CD4-positive, alpha-beta T cell treated with Interleukin-6 for 4 hours (primary cell): ENCODE data around the gene IST1.

ENCODE experiments used
- DNase-seq: peaks from one replicate; pipeline ENCODE4 v3.0.0-alpha.2; 2020; ENCODE audit warnings: mixed read lengths

IST1 gene

GRCh38 chr16:71920658-71921057, 25.3 kb downstream of the IST1 start:
- no peak for DNase-seq

GRCh38 chr16:71923941-71924690, 28.8 kb downstream of the IST1 start:
- no peak for DNase-seq

GRCh38 chr16:71924710-71925109, 29.4 kb downstream of the IST1 start:
- no peak for DNase-seq

GRCh38 chr16:71927383-71927782, 32.1 kb downstream of the IST1 start:
- peak; percentile 44 for DNase-seq

- no peak for DNase-seq
These were observed 32.5 kb downstream of the IST1 start for GRCh38 chr16:71927787-71928186.

GRCh38 chr16:71929048-71929447, 33.7 kb downstream of the IST1 start:
- DNase-seq: no peak

GRCh38 chr16:71930013-71930563, 34.8 kb downstream of the IST1 start:
- DNase-seq: no peak

GRCh38 chr16:71931001-71931400, 35.7 kb downstream of the IST1 start:
- no peak for DNase-seq

GRCh38 chr16:71931599-71931998, 36.3 kb downstream of the IST1 start:
- DNase-seq: no peak

- DNase-seq: no peak
These were observed 37.7 kb downstream of the IST1 start for GRCh38 chr16:71933017-71933416.

- no peak for DNase-seq
These were observed 38.8 kb downstream of the IST1 start for GRCh38 chr16:71933913-71934695.

- no peak for DNase-seq
These were observed 42.7 kb downstream of the IST1 start for GRCh38 chr16:71937868-71938510.

GRCh38 chr16:71943887-71944286, 48.6 kb downstream of the IST1 start:
- DNase-seq: no peak

- DNase-seq: no peak
These were observed 50.3 kb downstream of the IST1 start for GRCh38 chr16:71945616-71946015.

GRCh38 chr16:71952825-71953224, 57.5 kb downstream of the IST1 start:
- DNase-seq: no peak

- DNase-seq: no peak
These were observed 58.8 kb downstream of the IST1 start for GRCh38 chr16:71954180-71954579.

GRCh38 chr16:71954699-71955195, 59.4 kb downstream of the IST1 start:
- no peak for DNase-seq

- DNase-seq: no peak
These were observed 61.2 kb downstream of the IST1 start for GRCh38 chr16:71956486-71956885.

GRCh38 chr16:71961066-71962039, 66.0 kb downstream of the IST1 start:
- peak; percentile 87 for DNase-seq

- no peak for DNase-seq
These were observed 68.0 kb downstream of the IST1 start for GRCh38 chr16:71963125-71963875.

GRCh38 chr16:71965223-71965622, 69.9 kb downstream of the IST1 start:
- no peak for DNase-seq
